Osteocyte (in vitro differentiated cells): ENCODE measurements around the gene GNRH2. TPM values are rescaled to one million over a fixed set of nuclear protein-coding genes. Genes with fewer than 3 reads are reported as not detected.
A peak's percentile ranks its signal among the peaks of the same experiment; 100 is the strongest.

Experiments used
- DNase-seq: peaks from one replicate; pipeline ENCODE4 v3.0.0; 2021; ENCODE audit warnings: mixed read lengths; ENCODE audit not compliant: unreplicated experiment; ENCODE audit errors: extremely low spot score
- H3K27ac Mint-ChIP-seq: one replicate; pipeline ENCODE4 v1.8.0; 2021; ENCODE audit warnings: mild to moderate bottlenecking, mixed read lengths; ENCODE audit not compliant: unreplicated experiment
- H3K27me3 Mint-ChIP-seq: one replicate; pipeline ENCODE4 v1.8.0; 2021; ENCODE audit warnings: mixed read lengths; ENCODE audit not compliant: unreplicated experiment
- H3K36me3 Mint-ChIP-seq: one replicate; pipeline ENCODE4 v1.8.0; 2021; ENCODE audit warnings: mixed read lengths; ENCODE audit not compliant: unreplicated experiment
- H3K4me1 Mint-ChIP-seq: one replicate; pipeline ENCODE4 v1.8.0; 2021; ENCODE audit warnings: mixed read lengths; ENCODE audit not compliant: unreplicated experiment
- H3K4me3 Mint-ChIP-seq: one replicate; pipeline ENCODE4 v1.8.0; 2021; ENCODE audit warnings: mild to moderate bottlenecking, moderate library complexity, mixed read lengths; ENCODE audit not compliant: unreplicated experiment
- H3K9me3 Mint-ChIP-seq: one replicate; pipeline ENCODE4 v1.8.0; 2021; ENCODE audit warnings: mixed read lengths; ENCODE audit not compliant: unreplicated experiment
- total RNA-seq: library from RNA; stranded (reverse); gene quantifications from 2 replicates; pipeline ENCODE4 v1.2.1, GENCODE V29; 2021
- TF ChIP-seq, protein P1 (sequence below): fragments of 200-600 bp; sonication (generic); IDR thresholded peaks from 2 replicates; pipeline ENCODE4 v1.5.0; 2021; ENCODE audit warnings: antibody characterized with exemption, mild to moderate bottlenecking, moderate library complexity

The GNRH2 gene
- total RNA-seq, 1 donor from 2014 or later = not detected

DNA sequence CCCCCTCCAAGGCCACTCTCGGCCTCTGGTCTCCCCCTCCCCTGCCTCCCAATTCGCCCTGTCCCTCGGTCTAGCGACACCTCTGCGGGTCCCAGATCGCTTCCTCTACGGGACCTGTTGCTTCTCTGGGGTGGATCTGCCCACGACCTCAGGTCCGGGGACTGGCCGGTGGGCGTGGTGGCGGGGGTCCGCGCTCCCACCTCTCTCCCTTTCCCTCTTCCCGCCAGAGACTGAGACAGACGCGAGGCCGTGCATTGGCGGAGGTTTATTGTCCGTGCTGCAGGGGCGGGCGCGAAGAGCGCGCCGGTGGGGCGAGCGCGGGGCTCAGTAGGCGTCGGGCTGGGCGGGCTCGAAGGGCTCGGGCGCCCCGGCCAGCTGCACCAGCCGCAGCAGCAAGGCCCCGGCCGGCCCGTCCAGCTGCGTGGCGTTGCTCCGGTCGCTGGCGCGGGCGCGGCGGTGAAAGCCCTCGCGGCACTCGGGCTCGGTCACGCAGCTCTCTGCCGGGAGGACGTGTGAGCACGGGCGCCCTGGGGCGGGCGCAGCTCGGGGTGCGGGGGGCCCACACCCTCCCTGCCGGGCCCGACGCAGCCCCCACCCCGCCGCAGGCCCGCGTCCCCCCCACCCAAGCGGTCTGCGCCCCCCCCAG lies 39.0 kb downstream of the GNRH2 start:
- Mint-ChIP-seq H3K4me3 (peak overlapping the region; percentile 44), H3K4me1 (peaks cover 3% of the 10 kb centered on the region), H3K9me3 (no peaks in the 10 kb centered on the region), H3K36me3 (no peaks in the 10 kb centered on the region), H3K27ac (no peak overlapping the region), H3K27me3 (peaks cover 57% of the 10 kb centered on the region)
- TF ChIP-seq, protein P1, sequence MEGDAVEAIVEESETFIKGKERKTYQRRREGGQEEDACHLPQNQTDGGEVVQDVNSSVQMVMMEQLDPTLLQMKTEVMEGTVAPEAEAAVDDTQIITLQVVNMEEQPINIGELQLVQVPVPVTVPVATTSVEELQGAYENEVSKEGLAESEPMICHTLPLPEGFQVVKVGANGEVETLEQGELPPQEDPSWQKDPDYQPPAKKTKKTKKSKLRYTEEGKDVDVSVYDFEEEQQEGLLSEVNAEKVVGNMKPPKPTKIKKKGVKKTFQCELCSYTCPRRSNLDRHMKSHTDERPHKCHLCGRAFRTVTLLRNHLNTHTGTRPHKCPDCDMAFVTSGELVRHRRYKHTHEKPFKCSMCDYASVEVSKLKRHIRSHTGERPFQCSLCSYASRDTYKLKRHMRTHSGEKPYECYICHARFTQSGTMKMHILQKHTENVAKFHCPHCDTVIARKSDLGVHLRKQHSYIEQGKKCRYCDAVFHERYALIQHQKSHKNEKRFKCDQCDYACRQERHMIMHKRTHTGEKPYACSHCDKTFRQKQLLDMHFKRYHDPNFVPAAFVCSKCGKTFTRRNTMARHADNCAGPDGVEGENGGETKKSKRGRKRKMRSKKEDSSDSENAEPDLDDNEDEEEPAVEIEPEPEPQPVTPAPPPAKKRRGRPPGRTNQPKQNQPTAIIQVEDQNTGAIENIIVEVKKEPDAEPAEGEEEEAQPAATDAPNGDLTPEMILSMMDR = no peak
- no peak for DNase-seq

GRCh38 chr20:3082955-3083952 lies 39.8 kb downstream of the GNRH2 start:
- H3K4me3 Mint-ChIP-seq = peak overlapping the region; percentile 44
- peaks cover 50% of the 10 kb centered on the region for H3K27me3 Mint-ChIP-seq
- no peak for DNase-seq

DNA sequence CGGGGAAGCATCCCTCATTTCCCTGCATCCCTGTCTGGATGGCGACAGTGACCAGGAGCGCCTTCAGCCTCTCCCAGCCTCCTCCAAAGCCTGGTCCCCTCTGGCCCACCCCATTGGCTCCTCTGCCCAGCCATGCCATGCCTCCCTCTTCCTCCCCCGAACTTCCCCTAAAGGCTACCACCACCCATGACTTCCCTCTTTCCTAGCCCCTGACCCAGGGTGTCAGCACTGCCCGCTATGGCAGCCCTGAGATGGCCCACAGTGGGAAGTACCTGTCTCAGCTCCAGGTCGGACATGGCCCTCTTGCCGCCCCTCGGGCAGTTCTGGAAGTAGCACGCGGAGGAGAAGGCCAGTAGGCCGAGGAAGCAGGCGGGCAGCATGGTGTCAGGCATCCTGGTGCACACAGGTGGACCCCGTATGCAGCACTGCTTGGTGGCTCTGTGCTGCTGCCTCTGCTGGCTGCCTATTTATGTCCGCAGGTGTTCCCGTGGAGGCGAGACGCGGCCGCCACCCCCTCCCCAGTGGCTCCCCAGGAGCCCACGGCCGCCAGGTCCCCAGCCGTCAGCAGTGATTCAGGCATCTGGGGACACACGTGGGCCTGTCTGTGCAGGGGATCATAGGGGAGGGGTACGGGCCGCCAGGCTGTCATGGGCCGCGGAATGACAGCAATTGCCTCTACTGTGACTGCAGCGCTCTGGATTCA lies 41.0 kb downstream of the GNRH2 start, which contains the start of gene AVP:
AVP (minus strand) TSS at position 442 of the 703 bp plus-strand sequence; CDS start at position 392, 50 bp downstream.
- Mint-ChIP-seq H3K36me3 (no peaks in the 10 kb centered on the region), H3K4me3 (peak within 1 kb of the TSS; percentile 44), H3K27me3 (peaks cover 47% of the 10 kb centered on the region), H3K4me1 (peaks cover 3% of the 10 kb centered on the region), H3K9me3 (no peaks in the 10 kb centered on the region), H3K27ac (no peak within 1 kb of the TSS)
- DNase-seq = no peak
- TF ChIP-seq, protein P1 = no peak

More at GRCh38 chr20:3082955-3083952, 39.8 kb downstream of the GNRH2 start:
- Mint-ChIP-seq H3K36me3 (no peaks in the 10 kb centered on the region), H3K4me1 (peaks cover 3% of the 10 kb centered on the region), H3K9me3 (no peaks in the 10 kb centered on the region), H3K27ac (no peak overlapping the region)
- TF ChIP-seq, protein P1 = no peak

DNA sequence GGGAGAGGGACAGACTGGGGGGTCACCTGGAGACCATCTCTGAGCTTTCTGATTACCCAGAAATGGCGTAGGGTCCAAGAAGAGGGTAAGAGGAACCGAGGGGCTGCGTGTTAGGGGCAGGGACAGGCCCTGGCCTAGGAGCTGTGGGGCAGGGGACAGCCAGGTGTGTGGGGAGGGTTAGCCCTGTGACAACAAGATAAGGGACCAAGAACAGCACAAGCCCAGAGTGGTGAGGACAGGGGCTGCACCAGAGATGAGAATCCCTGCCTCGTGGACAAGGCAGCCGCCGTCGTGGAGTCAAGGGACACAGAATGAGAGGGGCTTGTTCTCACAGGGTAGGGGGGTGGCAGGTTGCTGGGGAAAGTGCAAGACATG lies 41.6 kb downstream of the GNRH2 start:
- Mint-ChIP-seq H3K27me3 (peaks cover 47% of the 10 kb centered on the region), H3K4me3 (no peak overlapping the region), H3K4me1 (peaks cover 3% of the 10 kb centered on the region), H3K27ac (no peak overlapping the region), H3K9me3 (no peaks in the 10 kb centered on the region), H3K36me3 (no peaks in the 10 kb centered on the region)
- no peak for DNase-seq
- TF ChIP-seq, protein P1 = no peak
